Measurements from ENCODE around the gene CYTH1.

CYTH1 gene

GRCh38 chr17:78665952-78666920 is 115.8 kb downstream of the CYTH1 start:
- TF ChIP-seq SUZ12 (IDR thresholded peaks at IDR 0.05) (no peak), FOXA1 (IDR thresholded peaks at IDR 0.05) (no peak), ELF4 (IDR thresholded peaks at IDR 0.05) (no peak), FOXK2 (IDR thresholded peaks at IDR 0.05) (no peak), CTBP1 (IDR thresholded peaks at IDR 0.05; ENCODE audit: borderline replicate concordance) (no peak), LEF1 (IDR thresholded peaks at IDR 0.05; ENCODE audit: borderline replicate concordance) (no peak), HDGF (IDR thresholded peaks at IDR 0.05; ENCODE audit: borderline replicate concordance) (no peak), ARNT (IDR thresholded peaks at IDR 0.05) (no peak), FOXM1 (IDR thresholded peaks at IDR 0.05; ENCODE audit: borderline replicate concordance) (no peak), NFRKB (IDR thresholded peaks at IDR 0.05) (no peak), BHLHE40 (IDR thresholded peaks at IDR 0.05; ENCODE audit: borderline replicate concordance) (no peak), ZNF384 (IDR thresholded peaks at IDR 0.05) (no peak), TARDBP (IDR thresholded peaks at IDR 0.05) (no peak), SP1 (IDR thresholded peaks at IDR 0.05) (no peak), L3MBTL2 (conservative IDR thresholded peaks at IDR 0.05) (no peak)
- TF ChIP-seq, protein P1, sequence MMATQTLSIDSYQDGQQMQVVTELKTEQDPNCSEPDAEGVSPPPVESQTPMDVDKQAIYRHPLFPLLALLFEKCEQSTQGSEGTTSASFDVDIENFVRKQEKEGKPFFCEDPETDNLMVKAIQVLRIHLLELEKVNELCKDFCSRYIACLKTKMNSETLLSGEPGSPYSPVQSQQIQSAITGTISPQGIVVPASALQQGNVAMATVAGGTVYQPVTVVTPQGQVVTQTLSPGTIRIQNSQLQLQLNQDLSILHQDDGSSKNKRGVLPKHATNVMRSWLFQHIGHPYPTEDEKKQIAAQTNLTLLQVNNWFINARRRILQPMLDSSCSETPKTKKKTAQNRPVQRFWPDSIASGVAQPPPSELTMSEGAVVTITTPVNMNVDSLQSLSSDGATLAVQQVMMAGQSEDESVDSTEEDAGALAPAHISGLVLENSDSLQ (IDR thresholded peaks at IDR 0.05), result no peak
- ChIA-PET POLR2A (interaction anchor here (0.9 kb wide), 1 partner anchor 18 kb away, joined by 3 read pairs; no protein-coding TSS in a partner anchor), CTCF (interaction anchor here (0.9 kb wide), 1 partner anchor 8 kb away, joined by 5 read pairs; no protein-coding TSS in a partner anchor)
- DNase-seq (ENCODE audit: extremely low spot score), result no peak

GRCh38 chr17:78665387-78665951 is 116.6 kb downstream of the CYTH1 start:
- POLR2A ChIA-PET, result interaction anchor here (0.6 to 0.9 kb wide), 2 partner anchors 17 to 151 kb away, joined by 3 read pairs; no protein-coding TSS in a partner anchor
- CTCF ChIA-PET, result interaction anchor here (0.6 to 0.9 kb wide), 3 partner anchors 9 to 177 kb away, joined by 3 to 5 read pairs (median 4); no protein-coding TSS in a partner anchor
- TF ChIP-seq, protein P1 (IDR thresholded peaks at IDR 0.05), result no peak
- TF ChIP-seq SP1 (IDR thresholded peaks at IDR 0.05) (no peak), FOXA1 (IDR thresholded peaks at IDR 0.05) (no peak), TARDBP (IDR thresholded peaks at IDR 0.05) (no peak), ARNT (IDR thresholded peaks at IDR 0.05) (no peak), HDGF (IDR thresholded peaks at IDR 0.05; ENCODE audit: borderline replicate concordance) (no peak)
- no peak for DNase-seq (ENCODE audit: extremely low spot score)

DNA sequence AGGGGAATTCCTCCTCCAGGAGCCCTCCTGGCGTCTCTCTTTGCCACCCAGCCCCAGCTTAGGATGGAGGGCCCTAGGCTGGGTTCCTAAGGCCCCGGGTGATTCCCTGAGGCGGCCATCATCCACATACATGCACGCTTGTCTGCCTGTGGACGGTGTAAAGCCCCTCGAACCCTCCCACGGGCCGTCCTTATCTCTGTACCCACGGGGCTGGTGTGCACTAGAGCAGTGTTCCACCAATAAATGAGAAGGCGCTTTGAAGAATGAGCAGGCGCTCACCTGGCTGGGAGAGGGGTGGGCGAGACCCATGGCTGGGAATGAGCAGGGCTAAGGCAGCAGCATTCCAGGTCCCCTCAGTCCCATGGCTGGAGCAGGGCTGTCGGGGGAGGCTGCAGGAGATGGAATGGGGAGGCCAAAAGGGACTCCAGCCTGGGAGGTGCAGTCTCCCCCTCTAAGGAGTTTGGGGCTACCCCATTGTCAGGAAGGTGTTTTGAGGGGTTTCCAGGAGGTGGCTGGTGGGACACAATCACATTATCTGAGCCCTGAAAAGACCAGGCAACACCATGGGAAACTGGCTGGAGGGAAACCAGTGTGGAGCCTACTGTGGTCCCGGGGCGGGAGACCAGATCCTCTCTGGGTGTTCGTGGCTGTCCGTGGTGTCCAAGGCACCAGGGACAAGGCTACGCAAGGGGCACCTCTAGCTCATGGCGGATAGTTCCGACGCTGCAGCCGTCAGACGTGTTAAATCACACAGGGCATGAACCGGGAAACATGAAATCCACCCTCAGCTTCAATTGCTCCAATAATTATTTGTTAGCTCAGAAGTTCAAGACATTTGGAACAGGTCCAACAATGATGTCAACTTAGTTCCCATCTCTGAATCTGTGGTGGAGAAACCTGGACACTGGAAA is 117.3 kb downstream of the CYTH1 start:
- DNase-seq (ENCODE audit: extremely low spot score), result no peak
- CTCF ChIA-PET, result interaction anchor here (0.6 to 0.7 kb wide), 2 partner anchors 13 to 177 kb away, joined by 3 to 4 read pairs; no protein-coding TSS in a partner anchor

DNA sequence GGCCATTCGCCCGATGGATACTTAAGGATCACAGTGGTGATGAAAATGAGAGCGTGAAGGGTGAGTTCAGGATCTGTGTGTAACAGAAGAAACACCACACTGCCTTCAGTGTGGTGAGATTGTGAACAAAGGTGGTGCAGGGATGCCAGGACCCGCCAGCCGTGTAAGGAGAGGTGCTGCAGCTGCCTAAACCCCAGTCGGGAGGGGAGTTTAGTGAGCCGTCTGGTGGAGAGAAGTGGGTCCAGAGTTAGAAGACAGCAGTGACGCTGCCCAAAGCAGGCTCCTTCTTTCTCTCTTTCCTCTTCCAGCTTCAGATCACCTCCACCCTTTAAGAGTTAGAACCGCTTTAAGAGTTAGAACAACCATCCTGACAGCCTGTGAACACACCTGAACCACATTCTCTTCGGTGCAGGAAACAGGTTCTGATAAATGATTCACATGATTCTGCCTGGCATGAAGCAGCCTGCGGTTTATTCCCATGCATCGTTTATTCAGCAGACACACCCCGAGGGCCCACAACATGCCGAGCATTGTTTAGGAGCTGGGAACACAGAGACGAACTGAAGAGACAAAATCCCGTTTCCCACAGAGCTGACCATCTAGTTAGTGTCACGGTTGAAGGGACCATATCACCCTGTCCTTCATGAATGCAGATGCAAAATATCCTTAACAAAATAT is 120.8 kb downstream of the CYTH1 start:
- POLR2A ChIA-PET, result no interaction called here
- no peak for DNase-seq (ENCODE audit: extremely low spot score)
- CTCF ChIA-PET, result no interaction called here
- TF ChIP-seq FOXA1 (IDR thresholded peaks at IDR 0.05), result no peak
- TF ChIP-seq LEF1 (IDR thresholded peaks at IDR 0.05; ENCODE audit: borderline replicate concordance), result no peak
- no peak for TF ChIP-seq SUZ12 (IDR thresholded peaks at IDR 0.05)
- no peak for TF ChIP-seq BHLHE40 (IDR thresholded peaks at IDR 0.05; ENCODE audit: borderline replicate concordance)
- TF ChIP-seq ZNF384 (IDR thresholded peaks at IDR 0.05), result no peak
- TF ChIP-seq ELF4 (IDR thresholded peaks at IDR 0.05), result no peak
- no peak for TF ChIP-seq SP1 (IDR thresholded peaks at IDR 0.05)
- no peak for TF ChIP-seq ARNT (IDR thresholded peaks at IDR 0.05)
- TF ChIP-seq HDGF (IDR thresholded peaks at IDR 0.05; ENCODE audit: borderline replicate concordance), result no peak
- TF ChIP-seq, protein P1 (IDR thresholded peaks at IDR 0.05), result no peak
- TF ChIP-seq L3MBTL2 (conservative IDR thresholded peaks at IDR 0.05), result no peak
- TF ChIP-seq FOXK2 (IDR thresholded peaks at IDR 0.05), result no peak
- no peak for TF ChIP-seq NFRKB (IDR thresholded peaks at IDR 0.05)
- TF ChIP-seq CTBP1 (IDR thresholded peaks at IDR 0.05; ENCODE audit: borderline replicate concordance), result no peak
- TF ChIP-seq FOXM1 (IDR thresholded peaks at IDR 0.05; ENCODE audit: borderline replicate concordance), result no peak
- TF ChIP-seq TARDBP (IDR thresholded peaks at IDR 0.05), result no peak

More for the DNA sequence above, 117.3 kb downstream of the CYTH1 start:
- TF ChIP-seq LEF1 (IDR thresholded peaks at IDR 0.05; ENCODE audit: borderline replicate concordance), result no peak
- TF ChIP-seq SP1 (IDR thresholded peaks at IDR 0.05), result no peak
- TF ChIP-seq ELF4 (IDR thresholded peaks at IDR 0.05), result no peak
- TF ChIP-seq NFRKB (IDR thresholded peaks at IDR 0.05), result no peak
- TF ChIP-seq ARNT (IDR thresholded peaks at IDR 0.05), result no peak
- no peak for TF ChIP-seq FOXA1 (IDR thresholded peaks at IDR 0.05)
- TF ChIP-seq FOXK2 (IDR thresholded peaks at IDR 0.05), result no peak
- no peak for TF ChIP-seq SUZ12 (IDR thresholded peaks at IDR 0.05)
- no peak for TF ChIP-seq TARDBP (IDR thresholded peaks at IDR 0.05)
- no peak for TF ChIP-seq HDGF (IDR thresholded peaks at IDR 0.05; ENCODE audit: borderline replicate concordance)
- no peak for TF ChIP-seq BHLHE40 (IDR thresholded peaks at IDR 0.05; ENCODE audit: borderline replicate concordance)
- TF ChIP-seq ZNF384 (IDR thresholded peaks at IDR 0.05), result no peak
- TF ChIP-seq L3MBTL2 (conservative IDR thresholded peaks at IDR 0.05), result no peak
- POLR2A ChIA-PET, result interaction anchor here (0.6 kb wide), 1 partner anchor 151 kb away, joined by 3 read pairs; no protein-coding TSS in a partner anchor

Measured in HEK293T (cell line).